HG03432 (cell line): ENCODE data around the gene KLF12.
A peak's percentile ranks its signal among the peaks of the same experiment; 100 is the strongest.

Experiments
- ATAC-seq: cut with Tn5 transposase; IDR thresholded peaks from one replicate; pipeline ENCODE4 v1.9.1; 2021; ENCODE audit warnings: mild to moderate bottlenecking, moderate library complexity; ENCODE audit not compliant: unreplicated experiment

KLF12 gene

DNA sequence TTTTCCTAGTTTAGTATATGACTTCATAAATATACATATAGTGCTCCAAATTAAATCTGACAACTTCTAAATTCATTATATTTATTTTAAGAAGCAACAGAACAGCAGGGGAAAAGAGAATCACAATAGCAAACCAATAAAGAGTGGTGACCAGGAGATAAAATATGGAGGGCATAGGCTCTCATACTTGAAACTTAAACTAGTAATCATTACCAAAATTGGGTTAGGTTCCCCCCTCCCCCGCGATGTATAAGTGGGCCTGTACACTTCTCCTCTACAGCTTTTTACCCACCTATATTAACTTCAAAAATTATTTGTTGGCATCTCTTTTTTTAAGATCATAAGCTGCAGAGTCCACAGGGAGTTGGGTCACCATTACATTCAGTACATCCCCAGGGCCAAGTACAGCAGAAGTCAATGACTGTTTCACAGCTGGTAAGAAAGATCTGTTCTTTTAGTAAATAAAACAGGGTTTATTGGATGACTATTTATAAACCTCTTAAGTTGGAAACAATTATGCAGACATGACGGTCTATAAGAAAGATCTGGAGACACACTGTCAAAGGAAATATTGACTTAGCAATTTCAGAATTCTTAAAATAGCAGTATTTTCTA, 29.4 kb downstream of the KLF12 start:
- ATAC-seq = no peak

- no peak for ATAC-seq
These were observed 30.1 kb downstream of the KLF12 start for GRCh38 chr13:74103970-74104555.

GRCh38 chr13:74103196-74103595, 31.0 kb downstream of the KLF12 start:
- ATAC-seq = no peak

DNA sequence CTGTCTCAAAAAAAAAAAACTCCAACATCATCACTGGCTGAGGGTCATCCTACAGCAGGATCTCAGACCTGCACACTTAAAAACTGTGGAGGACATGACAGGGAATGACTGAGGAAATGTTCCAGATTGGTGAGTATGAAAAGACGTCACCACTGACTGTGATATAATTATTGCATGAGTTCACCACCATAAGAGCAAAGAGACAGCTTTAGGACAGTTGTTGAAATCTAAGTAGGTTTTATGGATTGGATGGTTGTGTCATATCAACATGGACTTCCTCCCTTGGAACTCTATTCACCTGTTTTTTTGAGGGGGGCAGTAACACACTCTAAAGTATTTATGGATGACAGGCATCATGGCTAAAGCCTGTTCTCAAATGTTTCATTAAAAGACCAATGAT, 31.5 kb downstream of the KLF12 start:
- no peak for ATAC-seq

- ATAC-seq = no peak
These were observed 32.8 kb downstream of the KLF12 start for GRCh38 chr13:74101436-74101835.

DNA sequence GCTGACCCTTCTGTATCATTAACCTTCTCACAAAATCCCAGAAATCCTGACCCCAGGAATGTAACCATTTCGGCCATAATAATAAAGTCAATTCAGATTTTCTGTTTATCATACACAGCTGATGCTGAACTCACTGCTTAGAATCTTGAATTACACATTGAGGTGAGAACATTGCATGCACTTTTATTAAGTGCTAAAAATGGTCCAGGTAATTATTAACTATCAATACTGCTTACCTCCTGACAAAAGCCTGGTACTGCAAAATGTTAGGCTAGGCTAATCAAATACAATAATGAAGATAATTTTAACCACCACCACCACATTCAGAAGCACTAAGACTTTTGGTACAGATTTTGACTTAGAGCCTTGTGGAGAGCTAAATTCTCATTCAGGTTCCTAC, 36.1 kb downstream of the KLF12 start:
- ATAC-seq = no peak

DNA sequence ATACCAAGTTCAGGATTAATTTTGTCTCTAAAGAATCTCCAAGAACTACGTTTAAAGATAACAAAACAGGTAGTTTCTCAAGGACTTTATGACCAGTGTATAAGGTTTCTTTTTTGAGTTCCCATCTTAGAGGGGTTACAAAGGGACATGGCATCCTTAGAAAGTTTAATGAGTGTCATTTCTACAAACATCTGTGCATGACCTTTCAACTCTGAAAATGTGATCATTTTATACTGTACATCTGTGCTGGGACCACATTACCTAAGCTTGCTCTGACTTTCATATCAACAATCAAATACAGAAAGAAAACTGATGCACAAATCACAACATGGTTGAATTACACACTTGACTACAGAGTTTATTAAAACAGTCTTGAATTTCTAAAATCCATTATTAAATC, 37.1 kb downstream of the KLF12 start:
- ATAC-seq = no peak

GRCh38 chr13:74093691-74094090, 40.5 kb downstream of the KLF12 start:
- ATAC-seq = no peak

DNA sequence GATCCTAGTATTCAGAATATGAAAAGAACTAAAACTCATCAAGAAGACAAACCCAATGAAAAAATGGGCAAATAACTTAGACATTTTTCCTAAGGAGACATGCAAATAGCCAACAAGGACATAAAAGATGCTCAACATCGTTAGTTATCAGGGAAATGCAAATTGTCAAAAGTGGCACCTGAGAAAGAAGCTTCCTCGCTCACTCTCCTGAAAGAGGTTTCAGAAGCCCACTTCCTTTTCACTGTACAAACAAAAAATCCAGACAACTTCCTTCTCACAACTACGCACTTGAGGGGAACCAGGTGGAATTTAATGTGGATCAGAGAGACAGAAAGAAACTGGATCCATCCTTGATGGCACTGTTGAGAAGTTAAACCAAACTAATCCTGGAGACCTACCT, 41.5 kb downstream of the KLF12 start:
- ATAC-seq = no peak

DNA sequence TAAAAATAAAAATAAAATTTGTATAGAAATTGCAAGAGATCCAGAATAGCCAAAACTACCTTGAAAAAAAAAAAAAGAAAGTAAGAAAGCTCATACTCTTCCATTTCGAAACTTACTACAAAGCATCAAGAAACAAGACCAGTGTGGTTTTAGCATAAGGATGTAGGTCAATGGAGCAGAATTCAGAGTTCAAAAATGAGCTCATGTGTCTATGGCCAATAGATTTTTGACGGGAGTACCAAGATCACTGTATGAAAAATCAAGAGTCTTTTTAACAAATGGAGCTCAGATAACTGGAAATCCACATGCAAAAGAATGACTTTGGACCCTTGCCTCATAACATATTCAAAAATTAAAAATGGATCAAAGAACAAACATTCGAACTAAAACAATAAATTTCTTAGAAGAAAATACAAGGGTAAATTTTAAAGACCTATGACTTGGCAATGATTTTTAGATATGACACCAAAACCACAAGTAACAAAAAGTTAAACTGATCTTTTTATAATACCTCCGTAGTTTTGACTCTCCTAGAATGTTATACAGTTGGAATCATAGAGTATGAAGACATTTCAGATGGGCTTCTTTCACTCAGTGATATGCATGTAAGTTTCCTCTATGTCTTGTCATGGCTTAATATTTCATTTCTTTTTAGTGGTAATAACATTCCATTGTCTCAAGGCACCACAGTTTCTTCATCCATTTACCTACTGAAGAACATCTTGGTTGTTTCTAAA, 43.2 kb downstream of the KLF12 start:
- ATAC-seq = peak; percentile 58

DNA sequence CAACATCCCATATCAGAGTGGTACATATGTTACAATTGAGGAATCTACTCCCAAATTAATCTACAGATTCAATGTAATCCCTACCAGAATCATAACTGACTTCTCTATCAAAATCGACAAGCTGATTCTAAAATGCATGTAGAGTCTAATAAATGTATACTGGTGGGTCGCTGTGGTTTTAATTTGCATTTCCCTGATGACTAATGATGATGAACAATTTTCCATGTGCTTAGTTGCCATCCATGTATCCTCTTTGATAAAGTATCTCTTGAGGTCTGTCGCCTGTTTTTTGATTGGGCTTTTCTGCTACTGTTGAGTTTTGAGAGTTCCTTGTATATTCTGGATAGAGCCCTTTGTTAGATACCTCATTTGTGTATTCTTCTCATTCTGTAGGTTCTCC, 43.8 kb downstream of the KLF12 start:
- ATAC-seq = no peak

DNA sequence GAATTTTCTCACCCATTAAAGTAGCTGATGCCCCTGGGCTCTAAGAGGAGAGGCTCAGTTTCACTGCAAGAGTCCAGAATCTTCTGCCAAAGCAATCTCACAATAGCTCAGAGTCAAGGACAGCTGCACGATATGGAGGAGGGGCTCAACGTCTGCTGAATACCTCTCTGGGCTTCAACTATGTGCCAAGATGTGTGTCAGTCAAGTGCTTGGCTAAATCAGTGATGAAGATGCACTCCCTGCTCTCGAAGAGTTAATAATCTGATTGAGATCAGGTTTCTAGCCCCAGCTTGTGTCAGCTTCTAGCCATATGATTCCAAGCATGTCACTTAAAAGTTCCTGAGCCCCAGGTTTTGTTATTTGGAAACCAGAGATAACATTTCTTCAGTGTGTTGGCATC, 46.8 kb downstream of the KLF12 start:
- no peak for ATAC-seq
